Measurements from ENCODE around the gene CHRNA5. TPM values are rescaled to one million over a fixed set of nuclear protein-coding genes. Genes with fewer than 3 reads are reported as not detected.
A peak's percentile ranks its signal among the peaks of the same experiment; 100 is the strongest.

Gene CHRNA5
- total RNA-seq, 1 donor, result 0.52 TPM

- H3K9me3 ChIP-seq (ENCODE audit: low read depth, low read length), result no peaks in the 10 kb centered on the region
- peaks cover 13% of the 10 kb centered on the region for H3K4me1 ChIP-seq (ENCODE audit: insufficient read depth, low read length)
- no peaks in the 10 kb centered on the region for H3K27me3 ChIP-seq (ENCODE audit: insufficient read depth, low read length)
- H3K4me3 ChIP-seq (ENCODE audit: low read length), result no peak overlapping the region
Measured at GRCh38 chr15:78636378-78636859, 71.1 kb downstream of the CHRNA5 start.

- Histone ChIP-seq H3K4me1 (ENCODE audit: insufficient read depth, low read length) (peaks cover 15% of the 10 kb centered on the region), H3K9me3 (ENCODE audit: low read depth, low read length) (no peaks in the 10 kb centered on the region), H3K27me3 (ENCODE audit: insufficient read depth, low read length) (no peaks in the 10 kb centered on the region), H3K4me3 (ENCODE audit: low read length) (no peak overlapping the region)
Measured at GRCh38 chr15:78637776-78638435, 72.6 kb downstream of the CHRNA5 start.

GRCh38 chr15:78638658-78639314 lies 73.5 kb downstream of the CHRNA5 start:
- H3K4me3 ChIP-seq (ENCODE audit: low read length), result no peak overlapping the region
- H3K27me3 ChIP-seq (ENCODE audit: insufficient read depth, low read length), result no peaks in the 10 kb centered on the region
- H3K4me1 ChIP-seq (ENCODE audit: insufficient read depth, low read length), result peaks cover 15% of the 10 kb centered on the region
- H3K9me3 ChIP-seq (ENCODE audit: low read depth, low read length), result no peaks in the 10 kb centered on the region

GRCh38 chr15:78640527-78641101 lies 75.3 kb downstream of the CHRNA5 start:
- Histone ChIP-seq H3K4me1 (ENCODE audit: insufficient read depth, low read length) (peaks cover 15% of the 10 kb centered on the region), H3K4me3 (ENCODE audit: low read length) (peak overlapping the region; percentile 2), H3K27me3 (ENCODE audit: insufficient read depth, low read length) (no peaks in the 10 kb centered on the region), H3K9me3 (ENCODE audit: low read depth, low read length) (no peaks in the 10 kb centered on the region)

- Histone ChIP-seq H3K4me3 (ENCODE audit: low read length) (peak within 1 kb of the TSS; percentile 2), H3K27me3 (ENCODE audit: insufficient read depth, low read length) (no peaks in the 10 kb centered on the region), H3K4me1 (ENCODE audit: insufficient read depth, low read length) (peaks cover 15% of the 10 kb centered on the region), H3K9me3 (ENCODE audit: low read depth, low read length) (no peaks in the 10 kb centered on the region)
Measured at GRCh38 chr15:78641102-78641748, 75.9 kb downstream of the CHRNA5 start, which contains the start of gene CHRNB4. CHRNB4 (minus strand) TSS chr15:78641210; CDS start chr15:78641133, 77 bp downstream.

GRCh38 chr15:78641749-78642275 lies 76.5 kb downstream of the CHRNA5 start:
- Histone ChIP-seq H3K4me3 (ENCODE audit: low read length) (no peak overlapping the region), H3K4me1 (ENCODE audit: insufficient read depth, low read length) (peaks cover 15% of the 10 kb centered on the region), H3K27me3 (ENCODE audit: insufficient read depth, low read length) (no peaks in the 10 kb centered on the region), H3K9me3 (ENCODE audit: low read depth, low read length) (no peaks in the 10 kb centered on the region)

- Histone ChIP-seq H3K27me3 (ENCODE audit: insufficient read depth, low read length) (no peaks in the 10 kb centered on the region), H3K9me3 (ENCODE audit: low read depth, low read length) (no peaks in the 10 kb centered on the region), H3K4me1 (ENCODE audit: insufficient read depth, low read length) (peaks cover 15% of the 10 kb centered on the region), H3K4me3 (ENCODE audit: low read length) (no peak overlapping the region)
Measured at GRCh38 chr15:78642331-78642730, 77.0 kb downstream of the CHRNA5 start.

Other genes starting within 250 kb of the CHRNA5 start
- not detected for gene CRABP1, start 225.2 kb upstream of the CHRNA5 start, total RNA-seq
- 68.1 TPM for gene IREB2, start 127.3 kb upstream of the CHRNA5 start, total RNA-seq
- 0.94 TPM for gene HYKK, start 57.9 kb upstream of the CHRNA5 start, total RNA-seq
- gene PSMA4, start 25.1 kb upstream of the CHRNA5 start, total RNA-seq, result 70.6 TPM
- not detected for gene CHRNA3, start 55.5 kb downstream of the CHRNA5 start, total RNA-seq
- not detected for gene CHRNB4, start 75.7 kb downstream of the CHRNA5 start, total RNA-seq
- not detected for gene ADAMTS7, start 245.9 kb downstream of the CHRNA5 start, total RNA-seq